ENCODE data around the gene S100A8.

Gene S100A8

GRCh38 chr1:153402226-153402625, 11.4 kb upstream of the S100A8 start:
- no peak overlapping the region for H3K4me3 ChIP-seq (ENCODE audit: low read depth, low read length)
- TF ChIP-seq, protein P1, sequence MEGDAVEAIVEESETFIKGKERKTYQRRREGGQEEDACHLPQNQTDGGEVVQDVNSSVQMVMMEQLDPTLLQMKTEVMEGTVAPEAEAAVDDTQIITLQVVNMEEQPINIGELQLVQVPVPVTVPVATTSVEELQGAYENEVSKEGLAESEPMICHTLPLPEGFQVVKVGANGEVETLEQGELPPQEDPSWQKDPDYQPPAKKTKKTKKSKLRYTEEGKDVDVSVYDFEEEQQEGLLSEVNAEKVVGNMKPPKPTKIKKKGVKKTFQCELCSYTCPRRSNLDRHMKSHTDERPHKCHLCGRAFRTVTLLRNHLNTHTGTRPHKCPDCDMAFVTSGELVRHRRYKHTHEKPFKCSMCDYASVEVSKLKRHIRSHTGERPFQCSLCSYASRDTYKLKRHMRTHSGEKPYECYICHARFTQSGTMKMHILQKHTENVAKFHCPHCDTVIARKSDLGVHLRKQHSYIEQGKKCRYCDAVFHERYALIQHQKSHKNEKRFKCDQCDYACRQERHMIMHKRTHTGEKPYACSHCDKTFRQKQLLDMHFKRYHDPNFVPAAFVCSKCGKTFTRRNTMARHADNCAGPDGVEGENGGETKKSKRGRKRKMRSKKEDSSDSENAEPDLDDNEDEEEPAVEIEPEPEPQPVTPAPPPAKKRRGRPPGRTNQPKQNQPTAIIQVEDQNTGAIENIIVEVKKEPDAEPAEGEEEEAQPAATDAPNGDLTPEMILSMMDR (IDR thresholded peaks at IDR 0.05; ENCODE audit: insufficient read depth, low read depth, low read length, missing control alignments), result no peak
- DNase-seq (ENCODE audit: low read depth), result no peak

DNA sequence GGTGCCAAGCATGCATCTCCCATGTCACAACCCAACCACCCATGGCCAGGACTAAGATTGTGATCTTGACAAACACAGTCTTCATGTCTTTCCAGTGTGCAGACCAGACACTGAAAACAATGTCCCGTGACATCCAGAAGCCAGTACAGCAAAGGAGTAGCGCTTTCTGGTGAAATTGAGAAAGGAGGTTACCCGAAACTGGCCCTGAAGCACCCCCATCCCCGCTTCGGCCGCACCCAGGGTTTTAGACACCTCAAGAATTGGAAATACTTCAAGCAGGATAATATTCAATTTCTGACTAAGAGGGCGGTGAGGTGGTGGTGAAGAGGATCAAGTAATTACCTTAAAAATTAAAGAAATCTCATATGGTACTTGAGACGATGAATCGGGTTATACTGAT, 10.6 kb upstream of the S100A8 start:
- TF ChIP-seq, protein P1 (IDR thresholded peaks at IDR 0.05; ENCODE audit: insufficient read depth, low read depth, low read length, missing control alignments), result no peak
- H3K4me3 ChIP-seq (ENCODE audit: low read depth, low read length), result no peak overlapping the region
- no peak for DNase-seq (ENCODE audit: low read depth)

DNA sequence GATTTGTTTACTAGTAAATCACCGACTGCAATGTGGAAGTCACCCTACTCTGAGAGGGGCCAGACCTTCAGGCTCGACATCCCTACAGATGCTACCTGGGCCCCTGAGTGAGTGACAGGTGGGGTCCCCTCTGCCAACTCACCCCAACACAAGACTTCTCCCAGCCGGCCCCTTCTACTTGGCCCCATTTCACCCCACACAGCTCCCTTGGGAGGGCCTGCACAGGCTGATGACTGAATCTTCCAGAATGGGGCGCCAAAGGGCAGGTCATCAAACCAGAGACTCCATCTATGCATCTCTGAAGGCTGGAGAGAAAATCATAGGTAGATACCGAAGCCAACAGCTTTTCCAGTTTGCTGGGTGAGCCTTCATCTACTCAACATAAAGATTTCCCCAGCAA, 9.4 kb upstream of the S100A8 start:
- no peak for DNase-seq (ENCODE audit: low read depth)
- TF ChIP-seq, protein P1 (IDR thresholded peaks at IDR 0.05; ENCODE audit: insufficient read depth, low read depth, low read length, missing control alignments), result no peak
- no peak overlapping the region for H3K4me3 ChIP-seq (ENCODE audit: low read depth, low read length)

DNA sequence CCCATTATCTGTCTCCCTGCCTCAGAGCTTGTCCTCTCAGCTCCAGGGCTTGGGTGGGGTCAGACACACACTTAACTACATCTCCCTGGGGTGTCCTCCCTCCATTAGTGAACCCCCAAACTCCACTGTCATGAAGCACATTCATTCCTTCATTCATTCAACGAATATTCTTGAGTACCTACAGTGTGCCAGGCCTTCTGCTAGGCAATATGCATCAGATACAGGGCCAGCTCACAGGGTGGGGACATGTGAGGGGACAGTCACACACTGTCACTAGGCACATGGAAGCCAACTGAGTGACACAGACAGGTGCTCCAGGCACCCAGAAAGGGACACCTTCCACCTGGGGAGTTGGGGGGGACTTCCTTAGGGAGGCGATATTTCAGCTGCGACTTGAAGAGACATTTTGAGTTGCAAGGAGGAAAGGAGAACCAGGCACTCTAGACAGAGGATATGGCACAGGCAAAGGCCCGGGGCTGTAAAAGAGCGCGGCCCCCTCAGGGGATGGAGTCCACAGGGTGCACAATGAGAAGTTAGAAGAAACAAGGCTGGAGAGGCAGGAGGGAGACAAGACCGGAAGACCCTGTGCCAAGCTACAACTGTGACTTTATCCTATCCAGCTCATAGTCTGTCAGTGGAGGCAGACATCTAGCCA, 8.7 kb upstream of the S100A8 start:
- no peak for DNase-seq (ENCODE audit: low read depth)
- no peak overlapping the region for H3K4me3 ChIP-seq (ENCODE audit: low read depth, low read length)

GRCh38 chr1:153397924-153398651, 7.2 kb upstream of the S100A8 start:
- no peak overlapping the region for H3K4me3 ChIP-seq (ENCODE audit: low read depth, low read length)
- TF ChIP-seq, protein P1 (IDR thresholded peaks at IDR 0.05; ENCODE audit: insufficient read depth, low read depth, low read length, missing control alignments), result no peak
- no peak for DNase-seq (ENCODE audit: low read depth)

More for the DNA sequence above, 8.7 kb upstream of the S100A8 start:
- TF ChIP-seq, protein P1 (IDR thresholded peaks at IDR 0.05; ENCODE audit: insufficient read depth, low read depth, low read length, missing control alignments), result no peak

DNA sequence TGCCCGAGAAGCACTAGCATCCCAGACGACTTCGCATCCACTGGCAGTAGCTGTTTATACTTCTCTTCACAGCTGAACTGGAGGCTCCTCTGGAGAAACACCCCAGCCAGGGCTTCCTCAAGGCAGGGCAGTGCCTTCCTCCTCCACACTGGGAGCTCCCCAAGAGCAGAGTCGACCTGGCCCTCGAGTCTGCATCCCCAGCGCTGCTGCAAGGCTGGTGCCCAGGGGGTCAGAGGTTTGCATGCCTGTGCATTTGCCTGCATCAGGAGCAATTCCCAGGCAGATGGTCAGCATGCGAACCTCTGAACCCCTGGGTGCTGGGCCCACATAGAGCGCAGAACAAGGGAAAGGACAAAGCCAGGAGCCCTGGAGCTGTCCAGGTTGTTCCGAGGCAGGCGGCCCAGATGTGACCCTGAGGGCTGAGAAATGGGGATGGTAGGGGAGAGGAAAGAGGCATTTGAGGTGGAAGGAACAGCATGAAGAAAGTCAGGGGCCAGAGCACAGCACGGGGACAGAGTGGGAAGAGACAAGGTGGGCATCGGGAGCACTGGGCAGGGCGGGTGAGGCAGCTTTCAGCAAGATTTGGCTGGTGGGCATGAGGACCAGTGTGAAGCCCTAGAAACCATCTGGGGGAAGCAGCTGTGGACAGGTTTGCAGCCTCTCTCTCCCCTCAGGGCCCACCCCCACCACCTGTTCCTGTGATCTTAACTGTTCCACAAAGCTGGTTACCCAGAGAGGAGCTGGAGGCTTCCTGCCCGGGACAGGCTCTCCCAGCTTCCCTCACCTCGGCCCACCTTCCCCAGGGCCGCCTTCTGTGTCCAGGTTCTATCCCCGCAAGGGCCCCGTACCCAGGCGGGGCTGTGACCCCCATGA, 6.4 kb upstream of the S100A8 start:
- no peak for DNase-seq (ENCODE audit: low read depth)
- no peak overlapping the region for H3K4me3 ChIP-seq (ENCODE audit: low read depth, low read length)
- TF ChIP-seq, protein P1 (IDR thresholded peaks at IDR 0.05; ENCODE audit: insufficient read depth, low read depth, low read length, missing control alignments), result no peak

Measured in GM12865 (cell line).